ENCODE results near the gene ZC3H12C. TPM values are rescaled to one million over a fixed set of nuclear protein-coding genes. Genes with fewer than 3 reads are reported as not detected.
A peak's percentile ranks its signal among the peaks of the same experiment; 100 is the strongest.

The ZC3H12C gene
- total RNA-seq, 1 donor from 2014 or later: 9.6 TPM

GRCh38 chr11:110125632-110126031 lies 32.4 kb downstream of the ZC3H12C start:
- Mint-ChIP-seq H3K27me3 (no peaks in the 10 kb centered on the region), H3K4me3 (ENCODE audit: low read depth) (no peak overlapping the region), H3K4me1 (ENCODE audit: low read depth) (peaks cover 29% of the 10 kb centered on the region), H3K9me3 (ENCODE audit: low read depth) (no peaks in the 10 kb centered on the region), H3K27ac (no peak overlapping the region), H3K36me3 (ENCODE audit: insufficient read depth) (peaks cover 2% of the 10 kb centered on the region)
- TF ChIP-seq CTCF (IDR thresholded peaks at IDR 0.05; ENCODE audit: unreplicated experiment): no peak
- DNase-seq (ENCODE audit: low spot score, unreplicated experiment): no peak

- H3K27ac Mint-ChIP-seq: no peak overlapping the region
- H3K4me3 Mint-ChIP-seq (ENCODE audit: low read depth): no peak overlapping the region
Measured at GRCh38 chr11:110126936-110127335, 33.7 kb downstream of the ZC3H12C start.

GRCh38 chr11:110128161-110128560 lies 35.0 kb downstream of the ZC3H12C start:
- peak overlapping the region; percentile 89 for H3K27ac Mint-ChIP-seq
- TF ChIP-seq CTCF (IDR thresholded peaks at IDR 0.05; ENCODE audit: unreplicated experiment): no peak
- H3K27me3 Mint-ChIP-seq: no peaks in the 10 kb centered on the region
- H3K4me3 Mint-ChIP-seq (ENCODE audit: low read depth): no peak overlapping the region
- no peak for DNase-seq (ENCODE audit: low spot score, unreplicated experiment)
- H3K36me3 Mint-ChIP-seq (ENCODE audit: insufficient read depth): peaks cover 2% of the 10 kb centered on the region
- peaks cover 36% of the 10 kb centered on the region for H3K4me1 Mint-ChIP-seq (ENCODE audit: low read depth)
- H3K9me3 Mint-ChIP-seq (ENCODE audit: low read depth): no peaks in the 10 kb centered on the region

More at GRCh38 chr11:110126936-110127335, 33.7 kb downstream of the ZC3H12C start:
- TF ChIP-seq CTCF (IDR thresholded peaks at IDR 0.05; ENCODE audit: unreplicated experiment): no peak
- Mint-ChIP-seq H3K4me1 (ENCODE audit: low read depth) (peaks cover 33% of the 10 kb centered on the region), H3K9me3 (ENCODE audit: low read depth) (no peaks in the 10 kb centered on the region), H3K36me3 (ENCODE audit: insufficient read depth) (peaks cover 2% of the 10 kb centered on the region), H3K27me3 (no peaks in the 10 kb centered on the region)
- DNase-seq (ENCODE audit: low spot score, unreplicated experiment): no peak

- peak overlapping the region; percentile 17 for H3K4me3 Mint-ChIP-seq (ENCODE audit: low read depth)
- no peaks in the 10 kb centered on the region for H3K36me3 Mint-ChIP-seq (ENCODE audit: insufficient read depth)
- peak overlapping the region; percentile 85 for H3K27ac Mint-ChIP-seq
- no peaks in the 10 kb centered on the region for H3K27me3 Mint-ChIP-seq
- peak; percentile 38 for DNase-seq (ENCODE audit: low spot score, unreplicated experiment)
- H3K9me3 Mint-ChIP-seq (ENCODE audit: low read depth): no peaks in the 10 kb centered on the region
- TF ChIP-seq CTCF (IDR thresholded peaks at IDR 0.05; ENCODE audit: unreplicated experiment): no peak
- peaks cover 43% of the 10 kb centered on the region for H3K4me1 Mint-ChIP-seq (ENCODE audit: low read depth)
Measured at GRCh38 chr11:110130642-110131238, 37.5 kb downstream of the ZC3H12C start.

GRCh38 chr11:110131386-110132123 lies 38.4 kb downstream of the ZC3H12C start:
- Mint-ChIP-seq H3K4me1 (ENCODE audit: low read depth) (peaks cover 43% of the 10 kb centered on the region), H3K4me3 (ENCODE audit: low read depth) (peak overlapping the region; percentile 19), H3K27ac (peak overlapping the region; percentile 23), H3K36me3 (ENCODE audit: insufficient read depth) (peaks cover 2% of the 10 kb centered on the region), H3K9me3 (ENCODE audit: low read depth) (no peaks in the 10 kb centered on the region), H3K27me3 (no peaks in the 10 kb centered on the region)
- TF ChIP-seq CTCF (IDR thresholded peaks at IDR 0.05; ENCODE audit: unreplicated experiment): no peak
- no peak for DNase-seq (ENCODE audit: low spot score, unreplicated experiment)
